ENCODE measurements around the gene LRRC4C.

- no peak for TF ChIP-seq CTCF (IDR thresholded peaks at IDR 0.05)
- no peak for TF ChIP-seq POLR2AphosphoS5 (IDR thresholded peaks at IDR 0.05)
- no peak for TF ChIP-seq POLR2A (IDR thresholded peaks at IDR 0.05)
- no peak for TF ChIP-seq EP300 (IDR thresholded peaks at IDR 0.05)
Measured at GRCh38 chr11:40227730-40228129, 1231.7 kb downstream of the LRRC4C start.
